GM12874 (cell line): Measurements from ENCODE around the gene RAB1B.

ENCODE experiments used
- CTCF ChIP-seq: IDR thresholded peaks from 2 replicates; pipeline ENCODE4 v1.5.1; 2011; ENCODE audit warnings: low read depth, mild to moderate bottlenecking, control low read depth, low read length, moderate library complexity; ENCODE audit not compliant: insufficient read depth

The RAB1B gene

GRCh38 chr11:66258473-66258893, 10.0 kb upstream of the RAB1B start:
- TF ChIP-seq CTCF = no peak

DNA sequence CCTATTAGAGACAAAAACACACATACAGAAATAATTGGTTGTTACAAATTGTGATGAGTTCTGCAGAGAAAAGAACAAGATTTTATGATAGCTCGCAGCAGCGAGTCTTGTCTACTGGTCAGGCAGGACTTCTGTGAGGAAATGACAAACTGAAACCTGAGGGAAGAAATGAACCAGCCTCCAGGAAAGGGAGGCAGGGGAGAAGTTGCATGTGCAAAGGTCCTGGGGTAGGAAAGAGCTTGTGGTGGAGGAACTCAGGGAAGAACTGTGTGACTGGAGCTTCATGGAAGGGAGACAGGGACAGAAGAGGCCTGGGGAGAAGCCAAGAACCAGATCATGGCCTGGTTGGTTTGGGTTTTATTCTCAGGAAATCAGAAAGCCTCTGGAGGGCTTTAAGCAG, 9.2 kb upstream of the RAB1B start:
- no peak for TF ChIP-seq CTCF

- no peak for TF ChIP-seq CTCF
Observed at GRCh38 chr11:66259956-66260355, 8.5 kb upstream of the RAB1B start.

DNA sequence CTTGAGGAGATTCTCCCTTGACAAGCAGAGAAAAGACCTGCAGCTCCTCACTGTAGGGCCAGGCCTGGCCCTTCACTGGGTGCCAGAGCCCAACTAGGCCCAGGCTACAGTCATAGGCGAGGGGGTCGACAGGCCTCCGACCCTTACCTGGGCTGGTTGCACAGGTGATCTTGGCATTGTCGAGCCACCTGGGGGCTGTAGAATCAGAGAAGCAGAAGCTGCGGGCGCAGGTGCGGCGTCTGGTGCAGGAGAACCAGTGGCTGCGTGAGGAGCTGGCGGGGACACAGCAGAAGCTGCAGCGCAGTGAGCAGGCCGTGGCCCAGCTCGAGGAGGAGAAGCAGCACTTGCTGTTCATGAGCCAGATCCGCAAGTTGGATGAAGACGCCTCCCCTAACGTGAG, 6.9 kb upstream of the RAB1B start:
- no peak for TF ChIP-seq CTCF

GRCh38 chr11:66262191-66262590, 6.2 kb upstream of the RAB1B start:
- TF ChIP-seq CTCF = no peak

- TF ChIP-seq CTCF = no peak
Observed at GRCh38 chr11:66262696-66263095, 5.7 kb upstream of the RAB1B start.

GRCh38 chr11:66263231-66263630, 5.2 kb upstream of the RAB1B start:
- TF ChIP-seq CTCF = no peak

GRCh38 chr11:66263785-66264184, 4.7 kb upstream of the RAB1B start:
- TF ChIP-seq CTCF = no peak
